Kidney (tissue), 14 donors: ENCODE measurements around the gene TLCD2. TPM values are rescaled to one million over a fixed set of nuclear protein-coding genes. Genes with fewer than 3 reads are reported as not detected.

ENCODE experiments used
- DNase-seq, 5 donors: peaks; one replicate each; pipeline ENCODE4 v3.0.0-alpha.2; 2013 to 2020
- FAIRE-seq: peaks from 2 replicates; lab custom pipeline; 2012; peaks lifted over from hg19 to GRCh38; lab: Jason Lieb, UNC
- H3K27ac ChIP-seq, 2 donors: one replicate each; pipeline ENCODE4 v1.7.0; 2013; ENCODE audit warnings: low read depth in 2 of 2, low read length in 2 of 2, inconsistent platforms in 1 of 2
- H3K27me3 ChIP-seq: one replicate; pipeline ENCODE4 v1.7.1; 2013; ENCODE audit warnings: low read length, inconsistent platforms; ENCODE audit not compliant: control insufficient read depth, insufficient read depth
- H3K36me3 ChIP-seq, 3 donors: one replicate each; pipeline versions ENCODE4 v1.7.0 to v1.7.1; 2013; ENCODE audit warnings: low read length in 3 of 3, control low read depth in 1 of 3, inconsistent platforms in 1 of 3; ENCODE audit not compliant: insufficient read depth in 3 of 3, control insufficient read depth in 2 of 3
- H3K4me1 ChIP-seq, 3 donors: one replicate each; pipeline versions ENCODE4 v1.7.0 to v1.7.1; 2013; ENCODE audit warnings: low read length in 3 of 3, inconsistent platforms in 1 of 3, low read depth in 1 of 3; ENCODE audit not compliant: control insufficient read depth in 2 of 3, insufficient read depth in 2 of 3
- H3K4me3 ChIP-seq, 3 donors: one replicate each; pipeline versions ENCODE4 v1.7.0 to v1.8.1; 2013; ENCODE audit warnings: low read length in 3 of 3, control low read depth in 1 of 3, inconsistent platforms in 1 of 3
- H3K9ac ChIP-seq, 3 donors: one replicate each; pipeline versions ENCODE4 v1.7.0 to v1.7.1; 2013; ENCODE audit warnings: low read length in 3 of 3, control low read depth in 1 of 3, inconsistent platforms in 1 of 3
- H3K9me3 ChIP-seq, 3 donors: one replicate each; pipeline versions ENCODE4 v1.7.0 to v1.7.1; 2013; ENCODE audit warnings: low read length in 3 of 3, control low read depth in 1 of 3, inconsistent platforms in 1 of 3; ENCODE audit not compliant: control insufficient read depth in 2 of 3, insufficient read depth in 1 of 3
- CTCF ChIP-seq: IDR thresholded peaks from 3 replicates; pipeline ENCODE4 v1.5.1; 2012; ENCODE audit warnings: mild to moderate bottlenecking, moderate library complexity, borderline replicate concordance; ENCODE audit not compliant: insufficient read depth; ENCODE audit errors: extremely low read depth
- intact Hi-C: fragments of 100-400 bp; cut with DNase I; formaldehyde crosslinking; loops from one replicate; pipeline ENCODE4 v1.11.1; 2022
- polyA plus RNA-seq: library from polyadenylated mRNA; stranded (reverse); fragments of 350-450 nt; fragmentation: Illumina TruSeq; extraction: RNeasy Lipid Tissue Mini Kit (QIAGEN cat#74804); gene quantifications from one replicate; pipeline ENCODE4 v1.2.3, GENCODE V29; 2014; ENCODE audit warnings: low read depth, low replicate concordance; ENCODE audit not compliant: insufficient read depth
- total RNA-seq: library from RNA; stranded (reverse); fragmentation: NEBNext Ultra II Directional; extraction: Animal tissue kit (Norgen Biotek cat#: 25700); gene quantifications from one replicate; pipeline ENCODE4 v1.2.1, GENCODE V29; 2021
- donor health status: control.
- donor health status: control.
- donor health status: control.
- donor health status: control.
- donor health status: control.
- donor health status: DM: yes; HTN: yes; CAD: no.
- donor health status: Normal renal cell carcinoma (clear cell type).

TLCD2 gene
- total and polyA plus RNA-seq, 2 donors from 2014 or later = 1.3 to 6.2 TPM

GRCh38 chr17:1684378-1685189 is 25.6 kb downstream of the TLCD2 start, which contains the start of gene PRPF8:
Gene PRPF8 (minus strand): TSS chr17:1684867. CDS start chr17:1684571, 296 bp downstream.
- peak within 1 kb of the TSS; percentile 95 for H3K27ac ChIP-seq
- no peaks in the 10 kb centered on the region for H3K9me3 ChIP-seq
- peak; percentile 99 for DNase-seq
- H3K4me1 ChIP-seq = peaks cover 0 to 8% (median 6%) of the 10 kb centered on the region in 3 donors
- H3K27me3 ChIP-seq = no peaks in the 10 kb centered on the region
- TF ChIP-seq CTCF = peak; percentile 17
- peaks cover 18 to 34% (median 31%) of the 10 kb centered on the region in 3 donors for H3K36me3 ChIP-seq
- peak; percentile 95 for FAIRE-seq
- peak within 1 kb of the TSS; percentile 84 to 92 (median 88) for H3K9ac ChIP-seq
- intact Hi-C loops = no loop called here
- peak within 1 kb of the TSS; percentile 79 to 90 (median 88) for H3K4me3 ChIP-seq

GRCh38 chr17:1683459-1683858 is 26.7 kb downstream of the TLCD2 start:
- FAIRE-seq (no peak), DNase-seq (no peak)
- H3K36me3 ChIP-seq = peaks cover 18 to 45% (median 41%) of the 10 kb centered on the region in 3 donors
- H3K27ac ChIP-seq = no peak overlapping the region
- H3K4me1 ChIP-seq = peaks cover 0 to 8% (median 6%) of the 10 kb centered on the region in 3 donors
- TF ChIP-seq CTCF = no peak
- H3K4me3 ChIP-seq = peak overlapping the region; percentile 79 to 90 (median 88)
- no peaks in the 10 kb centered on the region for H3K9me3 ChIP-seq
- intact Hi-C loops = no loop called here
- H3K27me3 ChIP-seq = no peaks in the 10 kb centered on the region
- peak overlapping the region in 2 of 3 donors; percentile 79 to 88 for H3K9ac ChIP-seq

GRCh38 chr17:1676401-1676800 is 33.8 kb downstream of the TLCD2 start:
- no peak overlapping the region for H3K9ac ChIP-seq
- FAIRE-seq (no peak), DNase-seq (no peak)
- H3K4me3 ChIP-seq = no peak overlapping the region
- peaks cover 40 to 89% (median 81%) of the 10 kb centered on the region in 3 donors for H3K36me3 ChIP-seq
- intact Hi-C loops = no loop called here
- H3K9me3 ChIP-seq = no peaks in the 10 kb centered on the region
- H3K4me1 ChIP-seq = no peaks in the 10 kb centered on the region
- TF ChIP-seq CTCF = no peak
- no peak overlapping the region for H3K27ac ChIP-seq
- H3K27me3 ChIP-seq = no peaks in the 10 kb centered on the region
